GM21367 (cell line): ENCODE results near the gene YDJC.
"Not testable (repeated sequence)": the region's sequence is repeated elsewhere in the genome, so short reads cannot be mapped to it uniquely, and the experiment has no call there.

Experiments
- ATAC-seq: cut with Tn5 transposase; IDR thresholded peaks from one replicate; pipeline ENCODE4 v1.9.1; 2021; ENCODE audit not compliant: unreplicated experiment

Gene YDJC

DNA sequence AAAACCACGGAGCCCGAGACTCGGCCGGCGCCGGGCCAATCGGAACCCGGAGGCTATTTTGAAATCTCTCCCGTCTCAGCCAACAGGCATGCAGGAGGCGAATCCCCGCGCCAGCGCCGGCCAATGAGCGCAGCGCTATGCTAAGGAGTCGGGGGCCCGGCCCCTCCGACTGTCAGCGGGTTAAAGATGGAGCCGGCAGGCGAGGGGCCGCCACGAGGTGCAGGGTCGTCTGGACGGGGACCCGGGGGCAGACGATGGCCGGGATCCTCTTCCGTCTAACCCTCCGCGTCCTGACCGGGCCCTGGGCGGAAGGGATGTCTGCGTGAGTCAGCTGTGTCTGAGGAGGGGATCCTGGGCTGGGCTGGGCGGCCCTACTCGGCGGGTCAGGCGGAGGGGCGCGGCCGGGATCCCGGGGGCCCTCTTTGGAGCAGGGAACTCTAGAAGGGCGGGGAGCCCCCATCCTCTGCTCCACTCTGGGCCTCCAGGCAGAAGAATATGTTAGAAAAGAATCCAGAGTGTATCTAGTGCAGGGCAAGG, 22.3 kb upstream of the YDJC start:
- ATAC-seq, result peak; percentile 62

DNA sequence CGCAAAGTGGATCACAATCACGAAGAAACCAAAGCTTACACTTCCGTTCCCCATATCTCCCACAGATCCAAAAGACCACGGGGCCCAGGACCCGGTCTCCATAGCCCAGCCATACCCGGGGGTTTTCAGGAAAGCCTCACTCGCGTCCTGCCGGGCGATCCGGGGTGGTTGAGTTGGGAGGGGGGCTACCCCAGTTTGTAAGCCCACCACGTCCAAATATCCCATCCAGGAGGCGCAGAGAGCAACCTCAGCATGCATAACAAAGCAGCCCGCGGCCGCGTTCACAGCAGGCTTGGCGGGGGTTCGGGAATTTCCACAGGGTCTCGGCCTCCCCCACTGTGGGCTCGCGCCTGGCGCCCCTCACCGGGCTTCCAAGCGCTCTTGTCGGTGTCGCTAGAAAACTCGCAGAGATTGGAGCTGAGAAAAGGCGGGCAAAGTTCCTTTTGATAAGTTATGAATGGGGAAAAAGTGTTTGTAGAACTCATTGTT, 21.7 kb upstream of the YDJC start:
- ATAC-seq, result peak; percentile 33

DNA sequence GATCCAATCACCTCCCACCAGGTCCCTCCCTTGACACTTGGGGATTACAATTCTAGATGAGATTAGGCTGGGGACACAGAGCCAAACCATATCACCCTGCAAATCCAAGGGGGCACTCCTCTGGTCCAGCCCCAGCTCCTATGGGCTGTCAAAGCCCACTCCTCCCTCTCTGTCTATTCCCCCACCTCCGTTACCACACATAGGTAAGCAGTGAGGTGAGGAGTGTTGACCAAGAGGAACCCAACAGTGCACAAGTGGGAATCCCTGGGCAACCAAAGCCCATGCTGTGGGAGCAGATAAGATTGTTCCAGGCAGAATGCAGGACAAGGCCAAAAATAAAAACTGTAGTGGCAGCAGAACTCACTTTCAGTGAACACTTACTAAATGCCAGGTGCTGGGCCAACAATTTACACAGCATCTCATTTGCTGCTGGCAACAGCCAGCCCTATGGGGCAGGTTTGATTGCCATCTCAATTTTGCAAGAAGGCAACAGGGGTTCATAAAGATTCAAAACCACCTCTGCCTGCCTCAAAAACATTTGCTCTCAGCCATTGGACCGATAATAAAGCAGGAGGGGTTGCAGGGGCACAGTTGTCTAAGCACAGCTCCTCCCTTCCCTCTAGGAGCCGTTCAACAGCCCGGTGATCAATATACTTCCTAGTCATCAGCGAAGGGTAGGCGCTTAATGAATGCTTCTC, 21.1 kb upstream of the YDJC start:
- ATAC-seq, result no peak

DNA sequence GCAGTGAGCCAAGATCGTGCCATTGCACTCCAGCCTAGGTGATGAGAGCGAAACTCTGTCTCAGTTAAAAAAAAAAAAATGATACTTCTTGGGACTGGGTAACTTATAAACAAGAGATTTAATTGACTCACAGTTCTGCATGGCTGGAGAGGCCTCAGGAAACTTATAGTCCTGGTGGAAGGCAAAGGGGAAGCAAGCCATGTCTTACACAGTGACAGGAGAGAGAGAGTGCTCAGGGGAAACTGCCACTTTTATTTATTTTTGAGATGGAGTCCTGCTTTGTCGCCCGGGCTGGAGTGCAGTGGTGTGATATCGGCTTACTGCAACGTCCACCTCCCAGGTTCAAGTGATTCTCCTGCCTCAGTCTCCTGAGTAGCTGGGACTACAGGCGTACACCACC, 20.5 kb upstream of the YDJC start:
- no peak for ATAC-seq

DNA sequence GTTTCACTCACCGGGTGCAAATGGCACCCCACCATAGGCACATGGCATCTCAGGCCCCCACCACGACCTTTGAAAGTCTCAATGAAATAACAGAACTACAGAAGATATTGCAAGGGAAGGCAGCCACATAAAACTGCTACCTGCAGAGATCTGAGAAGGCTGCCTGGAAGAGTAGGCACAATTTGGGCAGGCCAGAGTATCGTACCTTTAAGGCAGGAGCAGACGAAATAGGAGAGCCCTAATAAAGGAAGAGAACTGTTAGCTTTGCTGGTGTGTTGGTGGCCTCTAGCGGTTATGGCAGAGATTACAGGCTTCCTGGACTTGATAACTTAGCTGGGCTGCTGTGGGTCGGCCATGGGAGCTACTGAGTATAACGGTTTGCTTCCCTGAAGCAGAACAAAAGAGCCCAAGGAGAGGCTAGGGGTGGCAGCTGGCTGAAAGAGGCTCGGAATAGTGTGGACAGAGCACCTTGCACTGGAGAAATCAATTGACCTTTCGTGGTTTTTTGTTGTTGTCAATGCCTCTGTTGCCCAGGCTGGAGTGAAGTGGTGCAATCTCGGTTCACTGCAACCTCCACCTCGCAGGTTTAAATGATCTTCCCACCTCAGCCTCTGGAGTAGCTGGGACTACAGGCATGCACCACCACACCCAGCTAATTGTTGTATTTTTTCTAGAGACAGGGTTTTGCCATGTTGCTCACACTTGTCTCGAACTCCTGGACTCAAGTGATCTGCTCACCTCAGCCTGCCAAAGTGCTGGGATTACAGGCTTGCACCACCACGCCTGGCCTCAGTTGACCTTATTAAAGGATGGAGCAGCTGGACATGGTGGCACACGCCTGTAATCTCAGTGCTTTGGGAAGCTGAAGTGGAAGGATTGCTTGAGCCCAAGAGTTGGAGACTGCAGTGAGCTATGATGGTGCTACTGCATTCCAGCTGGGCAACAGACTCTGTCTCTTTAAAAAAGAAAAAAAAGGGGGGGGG, 17.1 kb upstream of the YDJC start:
- ATAC-seq, result no peak

DNA sequence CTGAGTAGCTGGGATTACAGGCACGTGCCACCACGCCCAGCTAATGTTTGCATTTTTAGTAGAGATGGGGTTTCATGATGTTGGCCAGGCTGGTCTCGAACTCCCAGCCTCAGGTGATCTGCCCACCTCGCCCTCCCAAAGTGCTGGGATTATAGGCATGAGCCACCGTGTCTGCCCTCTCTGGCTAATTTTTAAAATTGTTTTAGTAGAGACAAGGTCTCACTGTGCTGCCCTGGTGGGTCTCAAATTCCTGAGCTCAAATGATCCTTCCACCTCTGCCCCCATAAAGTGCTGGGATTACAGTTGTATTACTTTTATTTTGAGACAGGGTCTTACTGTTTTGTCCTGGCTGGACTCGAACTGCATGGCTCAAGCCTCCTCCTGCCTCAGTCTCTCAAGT, 15.7 kb upstream of the YDJC start:
- ATAC-seq, result not testable (repeated sequence)

DNA sequence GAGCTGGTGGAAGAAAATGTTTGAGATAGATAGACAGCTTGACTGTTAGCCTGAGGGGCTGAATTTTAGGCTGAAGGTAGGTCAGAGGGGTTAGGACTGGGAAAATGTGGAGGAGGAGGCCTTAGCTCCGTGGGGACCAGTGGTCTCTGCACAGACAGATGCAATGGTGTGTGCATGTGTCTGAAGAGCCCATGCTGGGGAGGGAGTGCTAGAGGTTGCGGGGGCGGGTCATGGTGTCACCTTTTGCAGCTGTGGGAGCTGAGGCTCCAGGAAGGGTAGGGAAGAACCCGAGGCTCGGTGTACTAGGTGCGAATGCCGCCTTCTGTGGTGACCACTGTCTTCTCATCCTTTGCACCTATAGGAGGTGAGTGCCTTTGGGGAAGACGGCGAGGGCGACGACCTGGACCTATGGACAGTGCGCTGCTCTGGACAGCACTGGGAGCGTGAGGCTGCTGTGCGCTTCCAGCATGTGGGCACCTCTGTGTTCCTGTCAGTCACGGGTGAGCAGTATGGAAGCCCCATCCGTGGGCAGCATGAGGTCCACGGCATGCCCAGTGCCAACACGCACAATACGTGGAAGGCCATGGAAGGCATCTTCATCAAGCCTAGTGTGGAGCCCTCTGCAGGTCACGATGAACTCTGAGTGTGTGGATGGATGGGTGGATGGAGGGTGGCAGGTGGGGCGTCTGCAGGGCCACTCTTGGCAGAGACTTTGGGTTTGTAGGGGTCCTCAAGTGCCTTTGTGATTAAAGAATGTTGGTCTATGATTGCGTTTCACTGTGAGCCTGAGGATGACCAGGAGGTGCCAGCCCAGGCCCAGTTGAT, 13.9 kb upstream of the YDJC start:
- no peak for ATAC-seq

DNA sequence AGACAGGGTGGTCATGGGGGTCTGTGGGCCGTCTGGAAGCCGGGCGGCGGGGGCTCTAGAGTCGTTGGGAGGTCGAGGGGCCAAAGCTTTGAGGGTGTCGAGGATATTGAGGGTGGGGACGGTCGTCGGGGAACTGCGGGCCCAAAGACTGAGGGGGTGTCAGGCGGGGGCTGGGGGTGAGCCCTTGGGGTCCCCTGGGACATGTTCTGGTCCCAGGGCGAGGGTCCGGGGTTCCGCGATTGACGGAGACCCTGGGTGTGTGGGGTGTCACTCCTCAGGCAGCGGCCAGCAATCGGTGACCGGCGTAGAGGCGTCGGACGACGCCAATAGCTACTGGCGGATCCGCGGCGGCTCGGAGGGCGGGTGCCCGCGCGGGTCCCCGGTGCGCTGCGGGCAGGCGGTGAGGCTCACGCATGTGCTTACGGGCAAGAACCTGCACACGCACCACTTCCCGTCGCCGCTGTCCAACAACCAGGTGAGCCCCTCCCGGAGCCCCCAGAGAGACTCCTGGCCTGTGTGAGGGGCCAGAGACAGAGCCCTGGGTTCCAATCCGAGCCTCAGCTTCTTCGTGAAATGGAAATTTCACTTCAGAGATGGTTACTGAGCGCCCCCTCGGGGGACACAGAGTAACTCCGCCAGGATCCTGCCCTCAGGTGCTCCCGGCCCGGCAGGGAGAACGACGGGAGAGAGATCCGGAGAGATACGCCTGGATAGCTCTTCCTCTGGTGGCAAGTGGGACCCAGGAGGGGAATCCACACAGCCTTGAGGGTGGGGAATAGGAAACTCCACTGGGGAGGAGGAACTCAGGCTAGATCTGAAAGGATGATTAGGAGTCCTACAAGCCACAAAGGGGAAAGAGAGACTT, 13.0 kb upstream of the YDJC start:
- ATAC-seq, result no peak

DNA sequence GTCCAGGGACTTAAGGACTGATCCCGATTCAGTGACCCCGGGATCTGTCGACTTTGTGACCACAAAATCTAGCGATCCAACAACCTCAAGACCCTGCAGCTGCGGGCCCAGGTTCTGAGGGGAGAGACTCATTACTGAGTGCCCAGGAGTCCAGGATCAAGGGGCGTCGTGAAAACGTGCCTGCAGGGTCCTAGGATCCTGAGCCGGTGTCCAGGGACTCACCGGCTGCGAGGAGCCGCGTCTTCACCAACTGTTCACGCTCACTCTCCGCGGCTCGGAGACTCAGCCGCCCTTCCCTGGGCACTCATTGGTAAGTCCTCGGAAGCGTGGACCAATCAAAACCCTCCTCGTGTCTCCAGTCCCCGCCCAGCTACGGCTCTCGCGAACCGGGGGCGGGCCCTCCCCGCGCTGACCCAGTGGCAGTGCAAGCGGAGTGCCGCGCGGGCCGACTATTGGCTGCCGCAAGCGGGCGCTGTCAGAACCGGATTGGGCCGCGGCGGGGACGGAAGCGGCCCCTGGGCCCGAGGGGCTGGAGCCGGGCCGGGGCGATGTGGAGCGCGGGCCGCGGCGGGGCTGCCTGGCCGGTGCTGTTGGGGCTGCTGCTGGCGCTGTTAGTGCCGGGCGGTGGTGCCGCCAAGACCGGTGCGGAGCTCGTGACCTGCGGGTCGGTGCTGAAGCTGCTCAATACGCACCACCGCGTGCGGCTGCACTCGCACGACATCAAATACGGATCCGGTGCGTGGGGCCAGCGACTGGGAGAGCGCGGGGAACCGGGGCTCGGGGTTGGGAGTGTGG, 12.2 kb upstream of the YDJC start, which contains the start of gene SDF2L1:
SDF2L1 (plus strand) TSS at position 514 of the 795 bp plus-strand sequence; CDS start at position 549, 35 bp downstream.
- ATAC-seq, result peak; percentile 83

DNA sequence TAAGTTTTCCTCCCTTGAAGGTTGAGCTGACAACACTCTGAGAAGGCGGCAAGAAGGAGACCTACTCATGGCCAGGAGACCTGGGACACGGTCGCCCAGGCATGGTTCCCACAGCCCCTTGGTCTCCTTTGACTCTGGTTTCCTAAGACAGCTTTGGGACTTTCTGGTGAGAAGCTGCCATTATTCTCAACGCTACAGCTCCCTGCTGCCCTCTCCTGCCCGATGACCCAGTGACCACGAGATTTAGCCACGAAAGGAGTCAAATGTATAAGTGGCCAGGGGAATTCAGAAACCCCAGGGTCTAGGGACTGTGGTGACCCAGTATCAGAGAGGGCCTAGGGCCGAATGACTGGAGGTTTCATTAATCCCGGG, 11.6 kb upstream of the YDJC start:
- no peak for ATAC-seq

DNA sequence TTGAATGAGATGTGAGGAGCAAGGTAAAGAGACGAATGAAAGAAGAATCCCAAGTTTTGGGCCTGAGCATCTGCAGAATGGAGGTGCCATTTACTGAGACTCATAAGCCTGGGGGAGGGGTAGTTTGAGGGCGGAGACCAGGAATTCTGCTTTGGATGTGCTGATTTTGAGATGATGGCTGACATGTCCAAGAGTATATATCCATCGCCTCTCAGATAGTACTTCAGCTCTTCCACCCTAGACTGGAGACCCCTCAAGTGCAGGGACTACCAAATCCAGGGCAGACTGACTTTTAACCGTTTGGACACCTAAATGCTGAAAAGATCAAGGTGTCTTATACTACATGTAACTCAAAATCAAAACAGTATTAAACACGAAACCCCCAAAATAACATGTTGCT, 11.0 kb upstream of the YDJC start:
- no peak for ATAC-seq

DNA sequence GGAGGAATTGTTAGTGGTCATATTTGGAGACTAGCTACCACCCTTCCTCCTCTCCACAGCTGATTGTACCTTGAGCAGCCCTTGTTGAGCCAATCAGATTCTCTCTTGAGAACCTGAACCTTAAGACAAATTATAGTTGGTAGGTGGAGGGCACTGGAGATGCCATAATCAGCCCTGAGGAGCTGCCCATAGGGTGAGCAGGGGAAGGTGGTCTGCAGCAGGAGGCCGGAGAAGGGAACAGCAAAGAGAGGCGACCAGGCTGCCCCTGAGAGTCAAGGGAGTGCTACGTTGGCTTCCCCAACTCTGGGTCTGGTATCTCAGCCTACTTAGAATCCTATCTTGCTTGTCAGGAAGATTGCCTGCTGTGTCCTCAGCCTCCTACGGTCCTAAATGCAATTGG, 9.5 kb upstream of the YDJC start:
- ATAC-seq, result no peak

DNA sequence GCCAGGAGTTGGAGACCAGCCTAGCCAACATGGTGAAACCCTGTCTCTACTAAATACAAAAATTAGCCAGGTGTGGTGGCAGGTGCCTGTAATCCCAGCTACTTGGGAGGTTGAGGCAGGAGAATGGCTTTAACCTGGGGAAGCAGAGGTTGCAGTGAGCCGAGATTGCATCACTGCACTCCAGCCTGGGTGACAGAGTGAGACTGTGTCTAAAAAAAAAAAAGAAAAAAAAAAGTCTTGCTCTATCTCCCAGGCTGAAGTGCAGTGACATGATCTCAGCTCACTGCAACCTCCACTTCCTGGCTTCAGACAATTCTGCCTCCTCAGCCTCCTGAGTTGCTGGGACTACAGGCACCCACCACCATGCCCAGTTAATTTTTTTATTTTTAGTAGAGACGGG, 7.6 kb upstream of the YDJC start:
- ATAC-seq, result not testable (repeated sequence)

DNA sequence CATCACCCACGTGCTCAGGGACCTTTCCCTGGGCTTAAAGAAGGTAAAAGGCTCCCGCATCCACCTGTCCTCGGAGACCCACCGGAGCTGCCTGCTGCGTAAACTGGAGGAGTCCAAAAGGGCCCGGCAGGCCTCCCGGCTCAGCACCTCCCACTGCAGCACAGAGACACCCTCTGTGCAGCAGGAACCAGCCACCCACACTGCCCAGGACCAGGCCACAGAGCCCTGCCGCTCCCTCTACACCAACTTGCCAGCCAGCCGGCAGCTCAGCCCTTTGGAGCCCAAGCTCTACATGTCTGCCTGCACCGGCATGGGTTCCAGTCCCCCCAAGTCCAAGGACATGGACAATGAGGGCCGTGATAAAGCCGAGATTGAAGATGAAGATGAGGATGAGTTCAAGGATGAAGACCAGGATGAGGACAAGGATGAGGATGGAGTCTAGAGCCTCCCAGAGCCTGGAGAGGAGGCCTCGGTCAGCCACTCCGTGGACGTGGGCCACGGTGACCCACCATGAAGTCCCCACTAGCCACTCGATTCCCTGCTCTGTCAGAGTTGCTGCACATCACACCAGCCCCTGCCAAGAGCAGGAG, 6.9 kb upstream of the YDJC start:
- no peak for ATAC-seq

DNA sequence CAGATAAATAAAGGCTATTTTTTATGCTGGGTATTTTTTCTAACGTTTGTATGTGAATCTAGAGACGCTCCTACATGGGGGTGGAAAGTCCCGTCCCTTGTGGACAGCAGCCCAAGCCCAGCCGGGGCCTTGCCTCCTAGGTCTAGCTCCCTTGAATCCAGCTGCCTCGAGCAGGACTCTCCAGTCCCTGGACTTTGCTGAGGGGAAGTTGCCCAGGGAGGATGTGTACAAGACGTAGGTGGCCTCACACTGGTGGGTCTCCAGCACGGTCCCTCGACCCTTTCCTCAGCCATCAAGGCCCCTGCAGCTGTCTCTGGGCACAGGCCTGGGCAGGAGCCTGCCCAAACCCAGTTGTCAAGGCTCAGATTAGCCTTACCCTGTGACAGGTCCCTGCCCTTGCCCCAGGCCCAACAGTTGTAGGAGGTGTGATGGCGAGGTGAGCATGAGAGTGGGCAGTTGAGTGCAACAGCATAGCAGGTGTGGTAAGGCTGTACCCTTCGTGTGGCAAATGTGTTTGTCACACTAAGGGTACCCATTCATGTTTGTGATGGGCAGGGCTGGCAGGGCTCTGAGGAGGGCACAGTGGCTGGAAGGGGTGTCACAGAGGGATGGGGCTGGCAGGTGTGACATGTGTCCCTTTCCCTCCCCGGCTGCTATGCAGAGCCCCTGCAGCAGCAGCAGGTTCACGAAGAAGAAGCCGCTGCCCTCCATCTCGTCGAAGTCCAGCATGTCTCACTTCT, 6.1 kb upstream of the YDJC start:
- no peak for ATAC-seq

DNA sequence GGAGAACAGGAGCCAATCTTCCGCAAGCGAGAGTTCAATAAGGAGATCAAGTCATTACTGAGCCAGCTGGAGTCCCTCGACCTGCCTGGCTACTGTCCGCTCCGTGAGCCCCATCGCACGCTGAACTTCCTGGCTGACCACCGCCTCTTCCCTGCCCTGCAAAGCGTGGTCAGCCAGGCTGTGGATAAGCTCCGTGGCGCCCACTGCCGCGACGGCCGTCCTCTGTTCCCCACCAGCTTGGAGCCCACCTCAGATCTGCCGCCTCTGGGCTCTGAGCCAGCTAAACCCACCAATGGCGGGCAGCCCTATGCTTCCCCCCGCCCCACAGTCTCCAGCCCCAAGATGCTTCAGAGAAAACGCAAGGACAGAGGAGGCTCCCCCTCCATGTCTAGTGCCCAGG, 5.0 kb upstream of the YDJC start:
- no peak for ATAC-seq

DNA sequence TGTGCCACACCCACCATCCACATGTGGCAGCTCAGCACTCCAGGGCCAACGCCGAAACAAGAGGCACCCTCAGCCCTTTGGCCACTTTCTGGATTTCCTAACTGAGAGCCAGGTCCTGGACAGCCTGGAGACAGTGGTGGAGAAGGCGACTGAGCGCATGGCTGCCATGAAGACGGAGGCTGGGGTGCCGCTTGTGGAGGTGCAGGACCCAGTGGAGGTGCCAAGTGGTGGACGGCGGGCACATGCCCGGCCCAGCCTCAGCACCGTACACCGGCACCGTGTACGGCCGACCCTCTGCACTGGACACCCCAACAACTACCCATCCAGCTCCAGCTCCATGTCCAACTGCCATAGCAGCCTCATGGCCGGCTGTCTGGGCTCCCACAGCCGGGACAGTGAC, 4.3 kb upstream of the YDJC start:
- no peak for ATAC-seq

DNA sequence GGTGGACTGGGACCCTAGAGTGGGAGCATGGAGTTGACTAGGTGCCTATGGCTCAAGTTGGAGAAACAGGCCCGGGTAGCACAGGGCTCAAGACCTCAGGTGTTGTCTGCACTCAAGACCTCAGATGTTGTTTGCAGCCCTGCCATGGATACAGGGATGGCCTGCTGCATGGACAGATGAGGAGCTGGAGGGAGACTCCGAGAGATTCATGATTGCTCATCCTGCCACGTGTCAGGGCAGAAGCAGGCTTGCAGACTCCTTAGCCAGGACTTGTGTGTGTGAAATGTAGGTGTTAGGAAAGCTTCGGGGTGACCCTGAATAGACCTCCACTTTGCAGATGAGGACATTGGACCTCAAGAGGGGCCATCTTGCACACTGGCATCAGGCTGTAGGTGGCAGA, 3.7 kb upstream of the YDJC start:
- ATAC-seq, result no peak
